Kidney (tissue), 14 donors: ENCODE results near the gene ADA. TPM values are rescaled to one million over a fixed set of nuclear protein-coding genes. Genes with fewer than 3 reads are reported as not detected.
A peak's percentile ranks its signal among the peaks of the same experiment; 100 is the strongest.
"Not testable (repeated sequence)": the region's sequence is repeated elsewhere in the genome, so short reads cannot be mapped to it uniquely, and the experiment has no call there.

ENCODE experiments used
- DNase-seq, 5 donors: peaks; one replicate each; pipeline ENCODE4 v3.0.0-alpha.2; 2013 to 2020
- FAIRE-seq: peaks from 2 replicates; lab custom pipeline; 2012; peaks lifted over from hg19 to GRCh38; lab: Jason Lieb, UNC
- H3K27ac ChIP-seq, 2 donors: one replicate each; pipeline ENCODE4 v1.7.0; 2013; ENCODE audit warnings: low read depth in 2 of 2, low read length in 2 of 2, inconsistent platforms in 1 of 2
- H3K27me3 ChIP-seq: one replicate; pipeline ENCODE4 v1.7.1; 2013; ENCODE audit warnings: low read length, inconsistent platforms; ENCODE audit not compliant: control insufficient read depth, insufficient read depth
- H3K36me3 ChIP-seq, 3 donors: one replicate each; pipeline versions ENCODE4 v1.7.0 to v1.7.1; 2013; ENCODE audit warnings: low read length in 3 of 3, control low read depth in 1 of 3, inconsistent platforms in 1 of 3; ENCODE audit not compliant: insufficient read depth in 3 of 3, control insufficient read depth in 2 of 3
- H3K4me1 ChIP-seq, 3 donors: one replicate each; pipeline versions ENCODE4 v1.7.0 to v1.7.1; 2013; ENCODE audit warnings: low read length in 3 of 3, inconsistent platforms in 1 of 3, low read depth in 1 of 3; ENCODE audit not compliant: control insufficient read depth in 2 of 3, insufficient read depth in 2 of 3
- H3K4me3 ChIP-seq, 3 donors: one replicate each; pipeline versions ENCODE4 v1.7.0 to v1.8.1; 2013; ENCODE audit warnings: low read length in 3 of 3, control low read depth in 1 of 3, inconsistent platforms in 1 of 3
- H3K9ac ChIP-seq, 3 donors: one replicate each; pipeline versions ENCODE4 v1.7.0 to v1.7.1; 2013; ENCODE audit warnings: low read length in 3 of 3, control low read depth in 1 of 3, inconsistent platforms in 1 of 3
- H3K9me3 ChIP-seq, 3 donors: one replicate each; pipeline versions ENCODE4 v1.7.0 to v1.7.1; 2013; ENCODE audit warnings: low read length in 3 of 3, control low read depth in 1 of 3, inconsistent platforms in 1 of 3; ENCODE audit not compliant: control insufficient read depth in 2 of 3, insufficient read depth in 1 of 3
- CTCF ChIP-seq: IDR thresholded peaks from 3 replicates; pipeline ENCODE4 v1.5.1; 2012; ENCODE audit warnings: mild to moderate bottlenecking, moderate library complexity, borderline replicate concordance; ENCODE audit not compliant: insufficient read depth; ENCODE audit errors: extremely low read depth
- intact Hi-C: fragments of 100-400 bp; cut with DNase I; formaldehyde crosslinking; loops from one replicate; pipeline ENCODE4 v1.11.1; 2022
- polyA plus RNA-seq: library from polyadenylated mRNA; stranded (reverse); fragments of 350-450 nt; fragmentation: Illumina TruSeq; extraction: RNeasy Lipid Tissue Mini Kit (QIAGEN cat#74804); gene quantifications from one replicate; pipeline ENCODE4 v1.2.3, GENCODE V29; 2014; ENCODE audit warnings: low read depth, low replicate concordance; ENCODE audit not compliant: insufficient read depth
- total RNA-seq: library from RNA; stranded (reverse); fragmentation: NEBNext Ultra II Directional; extraction: Animal tissue kit (Norgen Biotek cat#: 25700); gene quantifications from one replicate; pipeline ENCODE4 v1.2.1, GENCODE V29; 2021
- donor health status: control.
- donor health status: control.
- donor health status: control.
- donor health status: control.
- donor health status: control.
- donor health status: DM: yes; HTN: yes; CAD: no.
- donor health status: Normal renal cell carcinoma (clear cell type).

Gene ADA
- total and polyA plus RNA-seq, 2 donors from 2014 or later = 3.1 to 6.5 TPM

GRCh38 chr20:44589537-44589936, 62.0 kb downstream of the ADA start:
- TF ChIP-seq CTCF = no peak
- Histone ChIP-seq H3K9me3 (no peaks in the 10 kb centered on the region), H3K4me3 (no peak overlapping the region), H3K36me3 (peaks cover 0 to 13% (median 12%) of the 10 kb centered on the region in 3 donors), H3K27me3 (no peaks in the 10 kb centered on the region), H3K27ac (no peak overlapping the region), H3K9ac (no peak overlapping the region), H3K4me1 (peaks cover 0 to 10% (median 0%) of the 10 kb centered on the region in 3 donors)
- no peak for FAIRE-seq
- no peak for DNase-seq
- intact Hi-C loops = no loop called here

GRCh38 chr20:44588321-44588720, 63.2 kb downstream of the ADA start:
- intact Hi-C loops = not testable (repeated sequence)

GRCh38 chr20:44587035-44587980, 64.2 kb downstream of the ADA start:
- Histone ChIP-seq H3K27me3 (no peaks in the 10 kb centered on the region), H3K36me3 (peaks cover 0 to 10% (median 7%) of the 10 kb centered on the region in 3 donors), H3K9me3 (no peaks in the 10 kb centered on the region), H3K4me3 (no peak overlapping the region), H3K4me1 (peaks cover 0 to 10% (median 7%) of the 10 kb centered on the region in 3 donors), H3K27ac (no peak overlapping the region), H3K9ac (no peak overlapping the region)
- no peak for TF ChIP-seq CTCF
- no peak for FAIRE-seq
- intact Hi-C loops = no loop called here
- peak in 1 of 5 donors; percentile 30 for DNase-seq

More at GRCh38 chr20:44588321-44588720, 63.2 kb downstream of the ADA start:
- not testable (repeated sequence) for H3K4me1 ChIP-seq, H3K9me3 ChIP-seq, DNase-seq, H3K27me3 ChIP-seq, H3K9ac ChIP-seq, H3K27ac ChIP-seq, FAIRE-seq, H3K4me3 ChIP-seq
- H3K36me3 ChIP-seq = peaks cover 0 to 13% (median 12%) of the 10 kb centered on the region in 3 donors

- no peaks in the 10 kb centered on the region for H3K9me3 ChIP-seq
- peak in 1 of 5 donors; percentile 19 for DNase-seq
- peaks cover 0 to 15% (median 14%) of the 10 kb centered on the region in 3 donors for H3K4me1 ChIP-seq
- no peak for TF ChIP-seq CTCF
- no peak overlapping the region for H3K27ac ChIP-seq
- no peaks in the 10 kb centered on the region for H3K27me3 ChIP-seq
- H3K4me3 ChIP-seq = no peak overlapping the region
- FAIRE-seq = no peak
- no peak overlapping the region for H3K9ac ChIP-seq
- intact Hi-C loops = no loop called here
- H3K36me3 ChIP-seq = peaks cover 0 to 6% (median 6%) of the 10 kb centered on the region in 3 donors
Observed at GRCh38 chr20:44586289-44586911, 65.1 kb downstream of the ADA start.
